ENCODE data around the gene MYO7B.

The MYO7B gene

GRCh38 chr2:127650041-127650784, 114.7 kb downstream of the MYO7B start:
- no peak for TF ChIP-seq CTCF (IDR thresholded peaks at IDR 0.05; ENCODE audit: low read length, missing control alignments)
- DNase-seq (ENCODE audit: low read depth) = no peak

GRCh38 chr2:127650785-127651380, 115.4 kb downstream of the MYO7B start:
- TF ChIP-seq CTCF (IDR thresholded peaks at IDR 0.05; ENCODE audit: low read length, missing control alignments) = no peak
- H3K4me3 ChIP-seq (replicated peaks; ENCODE audit: low read depth, low read length) = no peak overlapping the region
- DNase-seq (ENCODE audit: low read depth) = no peak

More at GRCh38 chr2:127650041-127650784, 114.7 kb downstream of the MYO7B start:
- no peak overlapping the region for H3K4me3 ChIP-seq (replicated peaks; ENCODE audit: low read depth, low read length)

- no peak for TF ChIP-seq CTCF (IDR thresholded peaks at IDR 0.05; ENCODE audit: low read length, missing control alignments)
- DNase-seq (ENCODE audit: low read depth) = no peak
- H3K4me3 ChIP-seq (replicated peaks; ENCODE audit: low read depth, low read length) = no peak overlapping the region
Observed at GRCh38 chr2:127651381-127651809, 115.9 kb downstream of the MYO7B start.

GRCh38 chr2:127651971-127652550, 116.6 kb downstream of the MYO7B start:
- peak; percentile 52 for DNase-seq (ENCODE audit: low read depth)
- H3K4me3 ChIP-seq (replicated peaks; ENCODE audit: low read depth, low read length) = no peak overlapping the region
- TF ChIP-seq CTCF (IDR thresholded peaks at IDR 0.05; ENCODE audit: low read length, missing control alignments) = no peak

- H3K4me3 ChIP-seq (replicated peaks; ENCODE audit: low read depth, low read length) = no peak overlapping the region
- TF ChIP-seq CTCF (IDR thresholded peaks at IDR 0.05; ENCODE audit: low read length, missing control alignments) = no peak
- DNase-seq (ENCODE audit: low read depth) = no peak
Observed at GRCh38 chr2:127652786-127653357, 117.4 kb downstream of the MYO7B start.

- H3K4me3 ChIP-seq (replicated peaks; ENCODE audit: low read depth, low read length) = no peak overlapping the region
- no peak for TF ChIP-seq CTCF (IDR thresholded peaks at IDR 0.05; ENCODE audit: low read length, missing control alignments)
- no peak for DNase-seq (ENCODE audit: low read depth)
Observed at GRCh38 chr2:127653421-127654083, 118.1 kb downstream of the MYO7B start.
